Loucy (cell line): ENCODE results near the gene NBPF1.
"Not testable (repeated sequence)": the region's sequence is repeated elsewhere in the genome, so short reads cannot be mapped to it uniquely, and the experiment has no call there.

Experiments
- EZH2phosphoT487 ChIP-seq: fragments of 200-600 bp; IDR thresholded peaks from 2 replicates; pipeline ENCODE4 v1.6.1; 2018; ENCODE audit warnings: antibody characterized with exemption, mild to moderate bottlenecking, moderate library complexity, borderline replicate concordance
- TF ChIP-seq, protein P1 (sequence below): fragments of 200-600 bp; sonication (generic); conservative IDR thresholded peaks from 2 replicates; pipeline ENCODE4 v1.5.1; 2014; ENCODE audit warnings: mild to moderate bottlenecking, antibody characterized with exemption, low read length

DNA sequence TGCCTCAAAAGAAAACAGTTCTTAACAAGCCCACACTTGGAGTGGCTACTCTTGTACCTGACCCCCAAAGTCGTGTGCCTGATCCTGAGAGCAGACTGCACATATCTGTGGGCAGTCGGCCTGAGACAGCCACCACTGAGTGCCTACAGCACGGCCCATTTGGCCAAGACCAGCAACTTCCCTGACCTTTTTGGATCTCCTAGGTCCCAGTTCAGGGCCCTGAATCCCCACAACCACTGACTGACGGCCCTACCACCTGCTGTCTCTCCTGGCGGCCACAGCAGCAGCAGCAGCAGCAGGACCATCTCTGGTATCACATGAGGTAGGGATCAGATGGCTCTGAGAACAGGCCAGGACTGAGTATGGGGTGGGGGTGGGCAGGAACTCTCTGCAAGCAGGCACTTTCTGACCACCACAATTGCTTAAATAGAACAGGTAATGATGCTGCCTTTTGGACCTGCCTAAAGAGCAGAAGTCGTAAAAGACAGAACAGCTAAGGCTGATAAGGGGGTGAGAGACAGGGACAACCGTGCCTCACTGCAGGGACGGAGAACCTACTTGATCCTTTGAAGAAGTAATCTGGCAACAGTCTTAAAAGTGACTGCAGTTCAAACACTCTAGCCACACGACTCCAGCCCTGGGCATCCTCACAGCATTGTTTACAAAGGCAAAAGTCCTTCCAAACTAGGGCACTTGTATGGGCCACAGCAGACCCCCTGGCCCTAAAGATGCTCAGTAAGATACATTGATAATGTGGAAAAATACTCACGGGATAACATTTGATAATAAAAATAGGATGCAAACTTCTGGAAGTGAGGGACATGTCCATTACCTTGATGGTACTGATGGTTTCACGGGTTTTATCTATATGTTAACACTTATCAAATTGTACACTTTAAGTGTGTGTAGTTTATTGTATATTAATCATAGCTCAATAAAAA is 26.0 kb upstream of the NBPF1 start:
- TF ChIP-seq, protein P1, sequence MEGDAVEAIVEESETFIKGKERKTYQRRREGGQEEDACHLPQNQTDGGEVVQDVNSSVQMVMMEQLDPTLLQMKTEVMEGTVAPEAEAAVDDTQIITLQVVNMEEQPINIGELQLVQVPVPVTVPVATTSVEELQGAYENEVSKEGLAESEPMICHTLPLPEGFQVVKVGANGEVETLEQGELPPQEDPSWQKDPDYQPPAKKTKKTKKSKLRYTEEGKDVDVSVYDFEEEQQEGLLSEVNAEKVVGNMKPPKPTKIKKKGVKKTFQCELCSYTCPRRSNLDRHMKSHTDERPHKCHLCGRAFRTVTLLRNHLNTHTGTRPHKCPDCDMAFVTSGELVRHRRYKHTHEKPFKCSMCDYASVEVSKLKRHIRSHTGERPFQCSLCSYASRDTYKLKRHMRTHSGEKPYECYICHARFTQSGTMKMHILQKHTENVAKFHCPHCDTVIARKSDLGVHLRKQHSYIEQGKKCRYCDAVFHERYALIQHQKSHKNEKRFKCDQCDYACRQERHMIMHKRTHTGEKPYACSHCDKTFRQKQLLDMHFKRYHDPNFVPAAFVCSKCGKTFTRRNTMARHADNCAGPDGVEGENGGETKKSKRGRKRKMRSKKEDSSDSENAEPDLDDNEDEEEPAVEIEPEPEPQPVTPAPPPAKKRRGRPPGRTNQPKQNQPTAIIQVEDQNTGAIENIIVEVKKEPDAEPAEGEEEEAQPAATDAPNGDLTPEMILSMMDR, result not testable (repeated sequence)
- TF ChIP-seq EZH2phosphoT487, result not testable (repeated sequence)
